ENCODE data around the gene TMEM132D. TPM values are rescaled to one million over a fixed set of nuclear protein-coding genes. Genes with fewer than 3 reads are reported as not detected.

The TMEM132D gene
- total RNA-seq, 2 donors from 2014 or later, result 4.4 to 14.2 TPM

GRCh38 chr12:129762436-129762835 lies 141.4 kb downstream of the TMEM132D start:
- peaks cover 25% of the 10 kb centered on the region for H3K9me3 Mint-ChIP-seq
- TF ChIP-seq CTCF (conservative IDR thresholded peaks at IDR 0.05), result no peak
- H3K27me3 Mint-ChIP-seq (ENCODE audit: insufficient read depth), result no peaks in the 10 kb centered on the region
- no peaks in the 10 kb centered on the region for H3K36me3 ChIP-seq (ENCODE audit: control insufficient read depth, insufficient read depth, low read length)
- H3K27me3 ChIP-seq (ENCODE audit: control insufficient read depth, insufficient read depth, low read length, poor library complexity, severe bottlenecking), result no peaks in the 10 kb centered on the region
- H3K4me3 ChIP-seq (ENCODE audit: low read length), result no peak overlapping the region
- H3K4me3 Mint-ChIP-seq, result no peak overlapping the region
- H3K36me3 Mint-ChIP-seq (ENCODE audit: low read depth), result peaks cover 42% of the 10 kb centered on the region
- no peaks in the 10 kb centered on the region for H3K4me1 Mint-ChIP-seq
- no peaks in the 10 kb centered on the region for H3K4me1 ChIP-seq (ENCODE audit: control insufficient read depth, insufficient read depth, low read length)
- no peak overlapping the region for H3K9ac ChIP-seq (ENCODE audit: extremely low read depth, low read length, poor library complexity, severe bottlenecking)
- peaks cover 23% of the 10 kb centered on the region for H3K9me3 ChIP-seq (ENCODE audit: control insufficient read depth, low read length)
- whole genome bisulfite sequencing, 2 experiments (ENCODE audit: insufficient coverage in 1 of 2, insufficient read length in 1 of 2), result 84 to 91% methylated on average over 5 of the region's 5 CpGs
- H3K27ac Mint-ChIP-seq, result no peak overlapping the region
- no peak overlapping the region for H3K27ac ChIP-seq (ENCODE audit: low read depth, low read length)
- no peak for DNase-seq

GRCh38 chr12:129753586-129753985 lies 150.2 kb downstream of the TMEM132D start:
- no peak overlapping the region for H3K4me3 Mint-ChIP-seq
- no peak overlapping the region for H3K4me3 ChIP-seq (ENCODE audit: low read length)

GRCh38 chr12:129750421-129750820 lies 153.4 kb downstream of the TMEM132D start:
- Histone ChIP-seq H3K9me3 (ENCODE audit: control insufficient read depth, low read length) (no peaks in the 10 kb centered on the region), H3K27me3 (ENCODE audit: control insufficient read depth, insufficient read depth, low read length, poor library complexity, severe bottlenecking) (no peaks in the 10 kb centered on the region), H3K4me3 (ENCODE audit: low read length) (no peak overlapping the region), H3K36me3 (ENCODE audit: control insufficient read depth, insufficient read depth, low read length) (no peaks in the 10 kb centered on the region), H3K9ac (ENCODE audit: extremely low read depth, low read length, poor library complexity, severe bottlenecking) (no peak overlapping the region), H3K4me1 (ENCODE audit: control insufficient read depth, insufficient read depth, low read length) (peaks cover 7% of the 10 kb centered on the region), H3K27ac (ENCODE audit: low read depth, low read length) (no peak overlapping the region)
- no peak for TF ChIP-seq CTCF (conservative IDR thresholded peaks at IDR 0.05)
- Mint-ChIP-seq H3K27ac (no peak overlapping the region), H3K36me3 (ENCODE audit: low read depth) (peaks cover 5% of the 10 kb centered on the region), H3K4me3 (no peak overlapping the region), H3K9me3 (peaks cover 2% of the 10 kb centered on the region), H3K4me1 (peaks cover 17% of the 10 kb centered on the region), H3K27me3 (ENCODE audit: insufficient read depth) (no peaks in the 10 kb centered on the region)
- DNase-seq, result no peak
- WGBS, 2 experiments (ENCODE audit: insufficient coverage in 1 of 2, insufficient read length in 1 of 2), result 78% methylated on average over 3 of the region's 3 CpGs; no CpG with 5 or more reads in 1 of the 2 experiments

More at GRCh38 chr12:129753586-129753985, 150.2 kb downstream of the TMEM132D start:
- no peak overlapping the region for H3K9ac ChIP-seq (ENCODE audit: extremely low read depth, low read length, poor library complexity, severe bottlenecking)
- no peak overlapping the region for H3K27ac Mint-ChIP-seq
- no peak overlapping the region for H3K27ac ChIP-seq (ENCODE audit: low read depth, low read length)
- H3K9me3 ChIP-seq (ENCODE audit: control insufficient read depth, low read length), result no peaks in the 10 kb centered on the region
- H3K9me3 Mint-ChIP-seq, result peaks cover 2% of the 10 kb centered on the region
- H3K36me3 Mint-ChIP-seq (ENCODE audit: low read depth), result peaks cover 5% of the 10 kb centered on the region
- no peak for TF ChIP-seq CTCF (conservative IDR thresholded peaks at IDR 0.05)
- H3K36me3 ChIP-seq (ENCODE audit: control insufficient read depth, insufficient read depth, low read length), result no peaks in the 10 kb centered on the region
- peaks cover 7% of the 10 kb centered on the region for H3K4me1 ChIP-seq (ENCODE audit: control insufficient read depth, insufficient read depth, low read length)
- WGBS, 2 experiments (ENCODE audit: insufficient coverage in 1 of 2, insufficient read length in 1 of 2), result 90 to 91% methylated on average over 4 to 6 of the region's 6 CpGs
- no peak for DNase-seq
- peaks cover 19% of the 10 kb centered on the region for H3K4me1 Mint-ChIP-seq
- no peaks in the 10 kb centered on the region for H3K27me3 Mint-ChIP-seq (ENCODE audit: insufficient read depth)
- no peaks in the 10 kb centered on the region for H3K27me3 ChIP-seq (ENCODE audit: control insufficient read depth, insufficient read depth, low read length, poor library complexity, severe bottlenecking)
